NCI-H2081 (cell line): Measurements from ENCODE around the gene C14orf39.

Experiments
- DNase-seq, 2 experiments: peaks; one replicate each; lab custom pipeline; 2025; lab: John Stamatoyannopoulos, UW

C14orf39 gene

GRCh38 chr14:60485598-60486251 is at the start of gene C14orf39:
TSS of gene C14orf39 (minus strand) at chr14:60486063. CDS start at chr14:60485078, 985 bp downstream.
- DNase-seq = no peak

DNA sequence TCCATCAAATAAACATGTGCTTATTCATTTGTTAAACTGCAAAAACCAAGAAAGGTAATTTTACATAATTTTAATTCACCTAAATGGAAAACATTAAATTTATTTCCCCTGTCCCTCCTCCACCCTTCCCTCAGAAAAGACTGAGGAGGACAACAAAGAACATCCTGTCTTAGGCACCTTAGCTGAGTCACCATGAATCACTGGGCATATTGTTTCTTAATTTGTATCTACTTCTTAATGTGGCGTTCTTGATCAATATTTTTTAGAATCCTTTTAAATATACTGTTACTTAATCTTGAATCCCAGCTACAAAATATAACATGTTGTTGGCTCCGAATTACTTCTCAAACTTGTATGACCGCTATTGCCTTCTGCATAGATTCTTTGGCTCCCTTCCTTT is 46.6 kb upstream of the C14orf39 start:
- DNase-seq = no peak

- no peak for DNase-seq
Observed at GRCh38 chr14:60515511-60516289, 29.8 kb upstream of the C14orf39 start.

- DNase-seq = peak; percentile 70 to 72
Observed at GRCh38 chr14:60514741-60515491, 29.1 kb upstream of the C14orf39 start.

- DNase-seq = peak; percentile 68 to 70
Observed at GRCh38 chr14:60514378-60514740, 28.5 kb upstream of the C14orf39 start.

DNA sequence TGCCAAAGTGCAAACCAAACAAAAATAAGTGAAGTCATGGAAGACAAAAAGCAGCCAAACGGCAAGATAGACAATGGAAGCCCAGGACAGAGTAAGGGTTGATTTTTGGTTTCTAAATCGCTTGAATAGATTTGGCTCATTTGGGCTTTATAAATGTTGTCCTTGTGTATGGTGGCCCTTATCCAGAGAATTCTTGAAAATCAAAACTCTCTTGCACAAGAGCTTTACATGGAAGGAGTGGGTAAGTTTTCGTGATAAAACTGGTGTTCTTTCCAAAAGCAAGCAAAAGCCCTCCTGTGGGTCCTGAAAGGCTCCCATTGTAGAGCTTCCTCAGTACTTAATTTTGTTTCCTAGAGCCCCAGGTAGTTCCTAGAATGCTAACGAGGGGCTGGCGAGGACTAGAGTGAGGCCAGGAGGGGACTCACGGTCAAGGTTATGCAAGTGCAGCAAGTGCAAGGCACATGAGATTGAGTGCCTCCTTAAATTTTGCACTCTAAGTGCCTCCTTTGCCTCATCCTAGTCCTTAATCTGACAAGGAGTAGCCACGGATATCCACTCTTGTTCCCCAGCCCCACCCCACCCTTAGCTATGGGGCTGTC is 27.2 kb upstream of the C14orf39 start:
- no peak for DNase-seq

DNA sequence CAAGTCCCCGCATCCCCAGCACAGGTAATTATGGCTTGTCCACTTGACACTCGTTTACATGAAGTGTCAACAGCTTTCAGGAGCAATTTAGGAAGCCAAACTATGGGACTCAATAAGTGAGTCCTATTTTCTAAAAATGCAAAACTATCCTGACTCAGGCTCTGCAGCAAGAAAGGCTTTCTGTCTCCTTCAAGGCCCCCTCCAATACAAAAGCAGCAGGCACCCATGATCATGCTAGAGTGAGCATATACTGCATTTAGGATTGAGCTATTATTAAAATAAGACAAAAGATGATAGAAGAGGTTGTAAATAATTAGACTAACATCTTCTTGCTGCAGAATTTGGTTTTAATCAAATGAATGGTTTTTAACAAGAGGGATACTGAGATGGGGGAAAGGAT is 26.3 kb upstream of the C14orf39 start:
- DNase-seq = no peak

- no peak for DNase-seq
Observed at GRCh38 chr14:60510951-60511599, 25.2 kb upstream of the C14orf39 start.

DNA sequence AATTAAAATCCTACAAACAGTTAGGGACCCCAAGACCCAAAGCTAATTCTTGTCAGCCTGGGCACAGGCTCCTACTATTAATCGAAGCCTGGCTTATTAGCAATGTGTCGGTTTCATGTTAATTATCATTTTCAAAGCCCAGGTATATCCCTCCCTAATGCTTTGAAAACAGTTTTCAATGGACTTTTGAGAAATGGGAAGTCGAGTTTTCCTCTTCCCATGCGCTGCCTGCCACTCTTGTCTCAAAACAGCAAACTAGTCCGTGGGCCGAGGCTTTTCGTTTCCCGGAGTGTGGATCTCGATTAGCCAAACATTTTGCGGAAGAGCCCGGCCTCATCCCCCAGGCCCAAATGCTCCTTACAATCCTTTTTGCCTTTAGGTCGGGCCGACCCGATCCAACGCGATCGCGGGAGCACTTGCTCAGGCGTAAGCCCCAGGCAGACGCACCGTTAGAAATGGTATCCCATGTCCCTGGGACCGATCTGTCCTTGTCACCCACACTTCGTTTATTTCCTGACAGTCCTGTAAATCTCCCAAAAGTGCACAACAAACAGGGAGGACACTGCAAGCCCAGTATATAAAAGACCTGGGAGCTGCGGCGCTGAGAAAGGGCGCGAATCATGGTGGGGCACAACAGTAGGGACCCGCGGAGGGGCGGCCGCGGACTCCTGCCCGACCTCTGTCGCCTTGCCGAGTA is 24.5 kb upstream of the C14orf39 start:
- no peak for DNase-seq

DNA sequence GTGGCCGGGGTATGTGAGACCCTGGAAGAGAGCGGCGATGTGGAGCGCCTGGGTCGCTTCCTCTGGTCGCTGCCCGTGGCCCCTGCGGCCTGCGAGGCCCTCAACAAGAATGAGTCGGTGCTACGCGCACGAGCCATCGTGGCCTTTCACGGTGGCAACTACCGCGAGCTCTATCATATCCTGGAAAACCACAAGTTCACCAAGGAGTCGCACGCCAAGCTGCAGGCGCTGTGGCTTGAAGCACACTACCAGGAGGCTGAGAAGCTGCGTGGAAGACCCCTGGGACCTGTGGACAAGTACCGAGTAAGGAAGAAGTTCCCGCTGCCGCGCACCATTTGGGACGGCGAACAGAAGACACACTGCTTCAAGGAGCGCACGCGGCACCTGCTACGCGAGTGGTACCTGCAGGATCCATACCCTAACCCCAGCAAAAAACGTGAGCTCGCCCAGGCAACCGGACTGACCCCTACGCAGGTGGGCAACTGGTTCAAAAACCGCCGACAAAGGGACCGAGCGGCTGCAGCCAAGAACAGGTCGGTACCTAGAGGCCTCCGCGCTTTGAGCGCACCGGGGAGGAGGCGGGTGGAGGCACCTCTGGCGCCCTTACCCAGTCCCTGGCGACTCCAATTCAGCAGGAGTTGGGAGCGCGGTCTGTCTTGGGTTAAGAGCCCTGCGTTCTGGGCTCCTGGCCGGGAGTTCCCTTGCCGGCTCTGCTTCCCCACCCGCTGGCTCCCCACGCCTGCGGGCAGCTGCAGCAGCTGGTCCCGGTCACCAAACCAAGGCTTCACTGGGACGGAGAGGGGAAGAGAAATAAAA is 23.8 kb upstream of the C14orf39 start:
- peak; percentile 43 to 53 for DNase-seq

DNA sequence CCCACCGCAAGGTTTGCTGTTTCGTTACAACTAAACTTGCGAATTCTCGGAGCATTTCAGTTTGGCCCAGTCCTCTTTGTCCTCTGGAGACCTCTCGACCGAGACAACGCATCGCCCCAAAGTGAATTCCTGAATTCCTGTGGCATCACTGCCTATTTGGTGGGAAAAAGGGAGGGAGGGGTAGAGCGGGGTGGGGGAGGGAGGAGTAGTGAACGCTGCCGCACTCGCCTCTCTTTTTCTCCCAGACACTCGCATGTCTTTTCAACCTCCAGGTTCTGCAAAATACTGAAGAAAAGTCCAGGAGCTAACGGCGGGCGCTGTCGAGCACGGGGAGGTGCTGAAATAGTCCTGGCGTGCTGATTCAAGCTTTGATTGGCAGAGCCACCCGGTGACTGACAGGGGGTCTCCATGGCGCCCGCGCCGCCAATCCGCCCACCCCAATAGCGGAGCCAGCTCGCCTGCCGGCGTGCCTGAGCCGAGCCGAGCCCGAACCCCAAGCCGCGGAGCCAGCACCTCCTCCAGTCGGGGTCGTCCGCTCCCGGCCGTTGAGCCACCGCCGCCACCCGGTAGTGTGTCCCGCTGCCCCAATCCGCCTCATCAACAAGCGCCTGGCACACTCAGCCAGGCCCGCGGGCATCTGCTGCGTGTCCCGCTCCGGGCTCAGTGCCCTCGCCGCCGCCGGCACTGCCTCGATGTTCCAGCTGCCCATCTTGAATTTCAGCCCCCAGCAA is 23.0 kb upstream of the C14orf39 start, which contains the start of gene SIX6:
SIX6 (plus strand) TSS at position 440 of the 731 bp plus-strand sequence; CDS start at position 693, 253 bp downstream.
- peak; percentile 68 to 81 for DNase-seq

- no peak for DNase-seq
Observed at GRCh38 chr14:60508363-60508706, 22.5 kb upstream of the C14orf39 start.

DNA sequence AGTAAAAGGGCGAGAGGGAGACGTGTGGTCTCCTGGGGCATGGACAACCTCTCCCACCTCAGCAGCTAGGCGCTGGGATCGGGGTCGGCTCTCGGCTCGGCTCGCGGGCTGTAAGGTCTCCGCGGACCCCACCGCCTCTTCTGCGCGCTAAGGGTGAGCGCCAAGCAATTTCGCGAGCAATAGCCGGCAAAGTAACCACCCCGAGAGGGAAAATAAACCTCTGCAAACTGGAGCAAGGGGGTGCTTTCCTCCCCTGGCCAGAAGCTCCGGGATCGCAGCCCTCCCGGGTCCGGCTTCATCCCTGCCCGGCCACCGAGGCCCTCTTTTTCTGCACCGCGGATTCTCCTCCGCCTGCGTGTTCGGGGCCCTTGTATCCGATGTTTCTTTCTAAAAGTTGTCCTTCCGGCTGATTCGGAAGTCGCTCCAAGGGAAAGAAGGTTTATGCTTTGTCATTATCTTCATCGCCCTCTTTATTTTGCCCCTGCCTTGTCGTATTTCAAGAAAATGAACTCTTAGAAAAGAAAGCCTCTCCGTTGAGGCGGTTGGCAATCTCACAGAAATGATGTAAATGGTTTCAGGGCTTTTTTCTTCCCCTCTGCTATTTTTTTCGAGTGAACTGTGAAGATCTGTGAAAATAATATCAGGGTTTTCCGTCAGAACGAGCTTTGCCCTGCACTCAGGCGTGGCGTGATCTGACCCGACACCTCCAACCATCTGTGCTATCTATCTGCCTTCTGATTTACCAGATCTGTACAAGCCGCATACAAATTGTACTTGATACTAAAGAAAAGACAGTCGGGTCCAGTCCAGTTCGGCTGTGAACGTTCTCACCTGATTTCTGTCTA is 21.3 kb upstream of the C14orf39 start:
- DNase-seq = no peak

DNA sequence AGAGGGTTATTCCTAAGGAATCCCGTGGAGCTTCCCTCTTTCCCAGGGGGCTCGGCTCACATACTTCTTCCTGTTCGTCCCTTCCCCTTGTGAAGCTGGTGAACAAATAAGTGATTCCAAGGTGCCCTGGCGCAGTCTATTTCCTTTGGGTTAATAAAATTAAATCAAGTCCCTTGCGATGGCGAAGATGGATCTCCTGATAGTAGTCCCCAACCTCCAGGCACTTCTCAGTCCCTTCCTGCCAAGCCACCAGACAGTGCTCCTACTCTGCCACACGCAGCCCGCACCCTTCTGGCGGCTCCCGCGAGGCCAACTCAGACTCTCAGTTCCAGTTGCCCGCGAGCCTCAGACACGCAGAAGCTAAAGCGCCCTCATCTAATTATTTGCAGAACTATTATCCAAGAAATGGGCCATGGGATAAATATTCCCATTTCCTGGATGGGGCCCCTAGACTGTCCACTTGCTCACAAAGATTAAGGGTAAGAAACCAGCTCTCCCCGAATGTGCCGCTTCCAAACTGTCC is 20.7 kb upstream of the C14orf39 start:
- DNase-seq = no peak

GRCh38 chr14:60506010-60506409 is 20.1 kb upstream of the C14orf39 start:
- DNase-seq = no peak

GRCh38 chr14:60505448-60505847 is 19.6 kb upstream of the C14orf39 start:
- DNase-seq = no peak

GRCh38 chr14:60502541-60502940 is 16.7 kb upstream of the C14orf39 start:
- no peak for DNase-seq

GRCh38 chr14:60495946-60496345 is 10.1 kb upstream of the C14orf39 start:
- no peak for DNase-seq

DNA sequence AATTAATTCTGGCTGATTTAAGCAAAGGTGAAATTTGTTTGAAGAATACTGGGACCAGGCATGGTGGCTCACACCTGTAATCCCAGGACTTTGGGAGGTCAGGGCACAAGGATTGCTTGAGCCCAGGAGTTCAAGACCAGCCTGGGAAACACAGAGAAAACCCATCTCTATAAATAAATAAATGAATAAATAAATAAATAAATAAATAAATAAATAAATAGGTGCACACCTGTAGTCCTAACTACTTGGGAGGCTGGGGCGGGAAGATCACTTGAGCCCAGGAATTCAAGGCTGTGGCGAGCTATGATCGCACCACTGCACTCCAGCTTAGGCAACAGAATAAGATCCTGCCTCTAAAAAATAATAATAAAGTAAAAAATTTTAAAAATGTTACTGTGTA is 4.4 kb upstream of the C14orf39 start:
- no peak for DNase-seq
